Measurements from ENCODE around the gene GATC.
A peak's percentile ranks its signal among the peaks of the same experiment; 100 is the strongest.
"Not testable (repeated sequence)": the region's sequence is repeated elsewhere in the genome, so short reads cannot be mapped to it uniquely, and the experiment has no call there.

Gene GATC

GRCh38 chr12:120468821-120469449 lies 22.7 kb downstream of the GATC start:
- no peak for DNase-seq (ENCODE audit: extremely low read depth in 1 of 2, low read depth in 1 of 2)

GRCh38 chr12:120469450-120470149 lies 23.4 kb downstream of the GATC start, which contains the start of gene SRSF9:
Gene SRSF9 (minus strand): TSS chr12:120469748. CDS start chr12:120469609, 139 bp downstream.
- DNase-seq (ENCODE audit: extremely low read depth in 1 of 2, low read depth in 1 of 2), result peak; percentile 91 to 94

- no peak for DNase-seq (ENCODE audit: extremely low read depth in 1 of 2, low read depth in 1 of 2)
These were observed 24.0 kb downstream of the GATC start for GRCh38 chr12:120470150-120470784.

GRCh38 chr12:120472521-120472920 lies 26.3 kb downstream of the GATC start:
- no peak for DNase-seq (ENCODE audit: extremely low read depth in 1 of 2, low read depth in 1 of 2)

GRCh38 chr12:120473807-120474615 lies 27.8 kb downstream of the GATC start:
- DNase-seq (ENCODE audit: extremely low read depth in 1 of 2, low read depth in 1 of 2), result no peak

- DNase-seq (ENCODE audit: extremely low read depth in 1 of 2, low read depth in 1 of 2), result no peak
These were observed 28.3 kb downstream of the GATC start for GRCh38 chr12:120474616-120474960.

GRCh38 chr12:120475643-120476042 lies 29.4 kb downstream of the GATC start:
- no peak for DNase-seq (ENCODE audit: extremely low read depth in 1 of 2, low read depth in 1 of 2)

GRCh38 chr12:120479458-120479857 lies 33.2 kb downstream of the GATC start:
- DNase-seq (ENCODE audit: extremely low read depth in 1 of 2, low read depth in 1 of 2), result no peak

- no peak for DNase-seq (ENCODE audit: extremely low read depth in 1 of 2, low read depth in 1 of 2)
These were observed 34.0 kb downstream of the GATC start for GRCh38 chr12:120480211-120480610.

- DNase-seq (ENCODE audit: extremely low read depth in 1 of 2, low read depth in 1 of 2), result no peak
These were observed 35.0 kb downstream of the GATC start for GRCh38 chr12:120481022-120481767.

GRCh38 chr12:120483621-120484020 lies 37.4 kb downstream of the GATC start:
- DNase-seq (ENCODE audit: extremely low read depth in 1 of 2, low read depth in 1 of 2), result no peak

GRCh38 chr12:120485961-120486881 lies 40.0 kb downstream of the GATC start:
- DNase-seq (ENCODE audit: extremely low read depth in 1 of 2, low read depth in 1 of 2), result no peak

- not testable (repeated sequence) for DNase-seq (ENCODE audit: extremely low read depth in 1 of 2, low read depth in 1 of 2)
These were observed 41.3 kb downstream of the GATC start for GRCh38 chr12:120487552-120487951.

- no peak for DNase-seq (ENCODE audit: extremely low read depth in 1 of 2, low read depth in 1 of 2)
These were observed 41.9 kb downstream of the GATC start for GRCh38 chr12:120488057-120488640.

- no peak for DNase-seq (ENCODE audit: extremely low read depth in 1 of 2, low read depth in 1 of 2)
These were observed 42.8 kb downstream of the GATC start for GRCh38 chr12:120489018-120489417.

- DNase-seq (ENCODE audit: extremely low read depth in 1 of 2, low read depth in 1 of 2), result no peak
These were observed 44.1 kb downstream of the GATC start for GRCh38 chr12:120490325-120490724.

- DNase-seq (ENCODE audit: extremely low read depth in 1 of 2, low read depth in 1 of 2), result no peak
These were observed 44.7 kb downstream of the GATC start for GRCh38 chr12:120490833-120491512.

GRCh38 chr12:120495186-120495730 lies 49.0 kb downstream of the GATC start:
- DNase-seq (ENCODE audit: extremely low read depth in 1 of 2, low read depth in 1 of 2), result no peak

Data from stimulated activated CD8-positive, alpha-beta memory T cell treated with anti-CD3 and anti-CD28 coated beads, Interleukin-7, amount 100 ng/mL, for 48 hours (primary cell).